Measurements from ENCODE around the gene DNAJC27. TPM values are rescaled to one million over a fixed set of nuclear protein-coding genes. Genes with fewer than 3 reads are reported as not detected.

Gene DNAJC27
- total RNA-seq, 2 donors from 2014 or later = 6.2 to 6.5 TPM

DNA sequence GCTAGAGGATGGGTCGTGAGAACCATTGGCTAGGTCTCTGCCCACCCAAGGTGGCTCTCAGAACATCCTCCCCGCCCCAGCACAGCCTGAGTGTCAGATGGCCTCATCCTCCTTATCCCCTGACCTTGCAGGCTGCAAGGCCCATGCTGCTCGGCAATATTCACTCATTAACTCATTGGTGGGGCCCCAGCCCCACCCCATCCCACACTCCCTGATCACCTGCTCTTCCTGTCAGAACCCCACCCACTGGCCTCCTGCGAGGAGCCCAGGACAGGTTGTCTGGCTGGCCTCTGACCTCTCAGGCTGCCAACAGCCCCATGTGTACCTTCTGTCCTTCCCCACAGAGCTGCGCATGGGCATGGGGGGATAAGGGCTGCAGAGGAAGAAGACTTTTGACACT lies 57.0 kb downstream of the DNAJC27 start:
- H3K36me3 Mint-ChIP-seq (ENCODE audit: low read depth) = peaks cover 14% of the 10 kb centered on the region
- H3K9me3 Mint-ChIP-seq = peaks cover 12% of the 10 kb centered on the region
- 82 to 94% methylated on average over 2 to 5 of the region's 5 CpGs for WGBS, 2 experiments (ENCODE audit: insufficient coverage in 1 of 2, insufficient read length in 1 of 2)
- Histone ChIP-seq H3K27ac (ENCODE audit: low read depth, low read length) (no peak overlapping the region), H3K9me3 (ENCODE audit: control insufficient read depth, low read length) (peaks cover 4% of the 10 kb centered on the region), H3K27me3 (ENCODE audit: control insufficient read depth, insufficient read depth, low read length, poor library complexity, severe bottlenecking) (peaks cover 18% of the 10 kb centered on the region), H3K4me1 (ENCODE audit: control insufficient read depth, insufficient read depth, low read length) (no peaks in the 10 kb centered on the region), H3K4me3 (ENCODE audit: low read length) (no peak overlapping the region), H3K9ac (ENCODE audit: extremely low read depth, low read length, poor library complexity, severe bottlenecking) (no peak overlapping the region), H3K36me3 (ENCODE audit: control insufficient read depth, insufficient read depth, low read length) (peaks cover 3% of the 10 kb centered on the region)
- peaks cover 7% of the 10 kb centered on the region for H3K4me1 Mint-ChIP-seq
- no peak overlapping the region for H3K4me3 Mint-ChIP-seq
- H3K27me3 Mint-ChIP-seq (ENCODE audit: insufficient read depth) = peaks cover 15% of the 10 kb centered on the region
- no peak for TF ChIP-seq CTCF (conservative IDR thresholded peaks at IDR 0.05)
- no peak overlapping the region for H3K27ac Mint-ChIP-seq
- no peak for DNase-seq

GRCh38 chr2:24913911-24914310 lies 57.8 kb downstream of the DNAJC27 start:
- H3K4me1 ChIP-seq (ENCODE audit: control insufficient read depth, insufficient read depth, low read length) = no peaks in the 10 kb centered on the region
- H3K27ac Mint-ChIP-seq = no peak overlapping the region
- peaks cover 17% of the 10 kb centered on the region for H3K36me3 Mint-ChIP-seq (ENCODE audit: low read depth)
- H3K9me3 ChIP-seq (ENCODE audit: control insufficient read depth, low read length) = peaks cover 4% of the 10 kb centered on the region
- H3K27me3 Mint-ChIP-seq (ENCODE audit: insufficient read depth) = peaks cover 10% of the 10 kb centered on the region
- no peak overlapping the region for H3K4me3 ChIP-seq (ENCODE audit: low read length)
- H3K27me3 ChIP-seq (ENCODE audit: control insufficient read depth, insufficient read depth, low read length, poor library complexity, severe bottlenecking) = peaks cover 12% of the 10 kb centered on the region
- no peak overlapping the region for H3K4me3 Mint-ChIP-seq
- no peak overlapping the region for H3K27ac ChIP-seq (ENCODE audit: low read depth, low read length)
- DNase-seq = no peak
- no peak for TF ChIP-seq CTCF (conservative IDR thresholded peaks at IDR 0.05)
- peaks cover 3% of the 10 kb centered on the region for H3K4me1 Mint-ChIP-seq
- H3K9me3 Mint-ChIP-seq = peaks cover 13% of the 10 kb centered on the region
- WGBS, 2 experiments (ENCODE audit: insufficient coverage in 1 of 2, insufficient read length in 1 of 2) = 93 to 97% methylated on average over 3 to 9 of the region's 9 CpGs
- H3K9ac ChIP-seq (ENCODE audit: extremely low read depth, low read length, poor library complexity, severe bottlenecking) = no peak overlapping the region
- peaks cover 3% of the 10 kb centered on the region for H3K36me3 ChIP-seq (ENCODE audit: control insufficient read depth, insufficient read depth, low read length)

- peaks cover 4% of the 10 kb centered on the region for H3K9me3 ChIP-seq (ENCODE audit: control insufficient read depth, low read length)
- H3K4me3 ChIP-seq (ENCODE audit: low read length) = no peak overlapping the region
- H3K9ac ChIP-seq (ENCODE audit: extremely low read depth, low read length, poor library complexity, severe bottlenecking) = no peak overlapping the region
- H3K36me3 Mint-ChIP-seq (ENCODE audit: low read depth) = peaks cover 17% of the 10 kb centered on the region
- H3K27ac ChIP-seq (ENCODE audit: low read depth, low read length) = no peak overlapping the region
- H3K36me3 ChIP-seq (ENCODE audit: control insufficient read depth, insufficient read depth, low read length) = peaks cover 3% of the 10 kb centered on the region
- H3K4me1 Mint-ChIP-seq = no peaks in the 10 kb centered on the region
- peaks cover 3% of the 10 kb centered on the region for H3K27me3 Mint-ChIP-seq (ENCODE audit: insufficient read depth)
- WGBS, 2 experiments (ENCODE audit: insufficient coverage in 1 of 2, insufficient read length in 1 of 2) = 93% methylated on average over 8 to 10 of the region's 10 CpGs
- H3K27ac Mint-ChIP-seq = no peak overlapping the region
- no peak overlapping the region for H3K4me3 Mint-ChIP-seq
- H3K27me3 ChIP-seq (ENCODE audit: control insufficient read depth, insufficient read depth, low read length, poor library complexity, severe bottlenecking) = peaks cover 3% of the 10 kb centered on the region
- peaks cover 13% of the 10 kb centered on the region for H3K9me3 Mint-ChIP-seq
- H3K4me1 ChIP-seq (ENCODE audit: control insufficient read depth, insufficient read depth, low read length) = no peaks in the 10 kb centered on the region
- TF ChIP-seq CTCF (conservative IDR thresholded peaks at IDR 0.05) = no peak
- no peak for DNase-seq
Measured at GRCh38 chr2:24912986-24913385, 58.8 kb downstream of the DNAJC27 start.
